HEK293 (cell line): ENCODE measurements around the gene ANO8.

ENCODE experiments used
- GLIS2 ChIP-seq: fragments of 450-650 bp; formaldehyde crosslinking; IDR thresholded peaks from 2 replicates; pipeline ENCODE4 v1.5.1; 2016; ENCODE audit warnings: missing biosample characterization, missing genetic modification characterization
- HOXC10 ChIP-seq: sonication (generic); formaldehyde crosslinking; IDR thresholded peaks from 2 replicates; pipeline ENCODE4 v1.8.1; 2023; ENCODE audit warnings: mild to moderate bottlenecking, missing genetic modification reagents
- KLF10 ChIP-seq: fragments of 450-650 bp; IDR thresholded peaks from 2 replicates; pipeline ENCODE4 v1.5.1; 2018; ENCODE audit warnings: missing biosample characterization, mild to moderate bottlenecking, missing genetic modification characterization
- SALL2 ChIP-seq: fragments of 450-650 bp; formaldehyde crosslinking; IDR thresholded peaks from 2 replicates; pipeline ENCODE4 v1.5.0; 2017; ENCODE audit warnings: missing biosample characterization, mild to moderate bottlenecking, missing genetic modification characterization, borderline replicate concordance
- SP2 ChIP-seq: fragments of 450-650 bp; formaldehyde crosslinking; IDR thresholded peaks from 2 replicates; pipeline ENCODE4 v1.5.1; 2016; ENCODE audit warnings: missing biosample characterization, missing genetic modification characterization
- SP3 ChIP-seq: fragments of 450-650 bp; formaldehyde crosslinking; IDR thresholded peaks from 2 replicates; pipeline ENCODE4 v1.5.1; 2016; ENCODE audit warnings: missing biosample characterization, missing genetic modification characterization
- TRIM28 ChIP-seq: IDR thresholded peaks from 2 replicates; pipeline ENCODE4 v1.6.1; 2011; ENCODE audit warnings: low read length, control low read depth, borderline replicate concordance
- ZBTB8A ChIP-seq: fragments of 450-650 bp; formaldehyde crosslinking; IDR thresholded peaks from 2 replicates; pipeline ENCODE4 v1.5.1; 2016; ENCODE audit warnings: missing biosample characterization, missing genetic modification characterization
- ZFP37 ChIP-seq: fragments of 450-650 bp; formaldehyde crosslinking; IDR thresholded peaks from 2 replicates; pipeline ENCODE4 v1.5.1; 2016; ENCODE audit warnings: missing biosample characterization, missing genetic modification characterization
- ZNF157 ChIP-seq: fragments of 450-650 bp; formaldehyde crosslinking; IDR thresholded peaks from 2 replicates; pipeline ENCODE4 v1.5.1; 2016; ENCODE audit warnings: missing biosample characterization, missing genetic modification characterization
- ZNF19 ChIP-seq: fragments of 450-650 bp; formaldehyde crosslinking; IDR thresholded peaks from 2 replicates; pipeline ENCODE4; 2016; ENCODE audit warnings: missing biosample characterization, missing genetic modification characterization, low read depth
- ZNF211 ChIP-seq: fragments of 450-650 bp; formaldehyde crosslinking; IDR thresholded peaks from 2 replicates; pipeline ENCODE4 v1.5.1; 2016; ENCODE audit warnings: low read depth, missing biosample characterization, missing genetic modification characterization
- ZNF311 ChIP-seq: fragments of 450-650 bp; formaldehyde crosslinking; IDR thresholded peaks from 2 replicates; pipeline ENCODE4 v1.5.1; 2017; ENCODE audit warnings: missing biosample characterization, missing genetic modification characterization, borderline replicate concordance
- ZNF366 ChIP-seq: fragments of 450-650 bp; formaldehyde crosslinking; conservative IDR thresholded peaks from 2 replicates; pipeline ENCODE4 v1.5.1; 2016; ENCODE audit warnings: missing biosample characterization, missing genetic modification characterization
- ZNF394 ChIP-seq: fragments of 450-650 bp; formaldehyde crosslinking; IDR thresholded peaks from 2 replicates; pipeline ENCODE4 v1.5.1; 2016; ENCODE audit warnings: missing biosample characterization, missing genetic modification characterization, mild to moderate bottlenecking, moderate library complexity, borderline replicate concordance
- ZNF473 ChIP-seq: fragments of 450-650 bp; formaldehyde crosslinking; IDR thresholded peaks from 2 replicates; pipeline ENCODE4 v1.5.1; 2017; ENCODE audit warnings: missing biosample characterization, missing genetic modification characterization
- ZNF529 ChIP-seq: fragments of 450-650 bp; formaldehyde crosslinking; IDR thresholded peaks from 2 replicates; pipeline ENCODE4 v1.5.1; 2017; ENCODE audit warnings: missing genetic modification characterization, missing biosample characterization; ENCODE audit not compliant: insufficient replicate concordance
- ZNF548 ChIP-seq: fragments of 450-650 bp; formaldehyde crosslinking; IDR thresholded peaks from 2 replicates; pipeline ENCODE4 v1.5.1; 2016; ENCODE audit warnings: missing biosample characterization, missing genetic modification characterization
- ZNF596 ChIP-seq: fragments of 450-650 bp; IDR thresholded peaks from 2 replicates; pipeline ENCODE4 v1.5.0; 2018; ENCODE audit warnings: missing biosample characterization, mild to moderate bottlenecking, missing genetic modification characterization, moderate library complexity
- ZNF600 ChIP-seq: fragments of 450-650 bp; formaldehyde crosslinking; IDR thresholded peaks from 2 replicates; pipeline ENCODE4 v1.5.1; 2016; ENCODE audit warnings: missing biosample characterization, missing genetic modification characterization
- ZNF747 ChIP-seq: fragments of 450-650 bp; formaldehyde crosslinking; IDR thresholded peaks from 2 replicates; pipeline ENCODE4 v1.5.1; 2016; ENCODE audit warnings: missing biosample characterization, missing genetic modification characterization
- TF ChIP-seq, protein P1 (sequence below): fragments of 450-650 bp; formaldehyde crosslinking; IDR thresholded peaks from 2 replicates; pipeline ENCODE4 v1.5.1; 2017; ENCODE audit warnings: missing biosample characterization, missing genetic modification characterization
- TF ChIP-seq, protein P2 (sequence below): fragments of 450-650 bp; formaldehyde crosslinking; IDR thresholded peaks from 2 replicates; pipeline ENCODE4 v1.5.1; 2017; ENCODE audit warnings: missing biosample characterization, missing genetic modification characterization
- TF ChIP-seq, protein P3 (sequence below): fragments of 450-650 bp; formaldehyde crosslinking; IDR thresholded peaks from 2 replicates; pipeline ENCODE4 v1.5.1; 2017; ENCODE audit warnings: missing biosample characterization, mild to moderate bottlenecking, missing genetic modification characterization, moderate library complexity
- TF ChIP-seq, protein P4 (sequence below): fragments of 450-650 bp; formaldehyde crosslinking; IDR thresholded peaks from 2 replicates; pipeline ENCODE4 v1.5.1; 2016; ENCODE audit warnings: missing biosample characterization, missing genetic modification characterization
- TF ChIP-seq, protein P5 (sequence below): fragments of 450-650 bp; formaldehyde crosslinking; IDR thresholded peaks from 2 replicates; pipeline ENCODE4 v1.5.1; 2016; ENCODE audit warnings: missing biosample characterization, missing genetic modification characterization
- TF ChIP-seq, protein P6 (sequence below): fragments of 450-650 bp; formaldehyde crosslinking; IDR thresholded peaks from 2 replicates; pipeline ENCODE4 v1.5.1; 2017; ENCODE audit warnings: missing biosample characterization, missing genetic modification characterization

The ANO8 gene

DNA sequence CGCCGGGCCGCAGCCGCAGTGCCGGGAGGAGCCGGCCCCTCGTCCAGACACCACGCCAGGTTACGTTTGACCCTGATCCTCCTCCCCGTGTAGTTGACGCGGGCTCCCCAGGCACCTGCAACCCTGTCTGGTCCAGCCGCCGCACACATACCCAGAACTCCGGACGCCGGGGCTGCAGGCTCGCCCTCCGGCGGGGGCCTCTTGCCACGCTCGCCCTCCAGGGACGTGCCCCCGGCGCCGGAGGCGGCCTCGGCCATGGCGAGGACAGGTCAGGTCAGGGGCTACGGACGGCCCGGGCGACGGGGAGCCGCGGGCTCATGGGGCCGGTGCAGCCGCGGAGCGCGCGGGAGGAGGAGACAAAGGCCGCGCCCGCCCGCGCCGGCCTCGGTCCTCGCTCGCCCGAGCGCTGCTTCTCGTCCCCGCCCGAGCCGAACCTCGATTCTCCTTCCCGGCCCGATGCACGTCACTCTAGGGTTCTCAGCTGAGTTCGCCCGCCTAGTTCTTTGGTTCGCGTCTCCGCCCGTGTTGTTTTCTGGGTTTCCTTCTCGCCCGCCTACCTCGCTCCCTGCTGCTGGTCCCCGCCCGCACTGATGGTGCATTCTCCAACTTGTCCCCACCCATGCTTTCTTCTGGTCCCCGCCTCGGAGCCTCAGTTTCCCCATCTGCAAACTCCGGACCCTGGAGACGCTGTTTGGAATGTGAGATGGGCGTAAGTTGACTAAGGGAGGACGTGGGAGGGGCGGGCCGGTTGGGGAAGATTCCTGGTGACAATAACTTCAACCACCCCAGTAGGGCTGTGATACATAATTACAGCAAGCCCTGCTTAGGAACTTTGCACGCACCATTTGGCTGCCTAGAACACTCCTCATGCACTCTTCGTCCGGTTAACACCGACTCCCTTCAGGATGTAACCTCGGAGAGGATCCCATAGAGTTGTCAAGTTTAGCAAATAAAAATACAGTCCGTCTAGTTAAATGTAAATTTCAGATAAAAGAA is at the start of gene ANO8 (continued):
- TF ChIP-seq, protein P1, sequence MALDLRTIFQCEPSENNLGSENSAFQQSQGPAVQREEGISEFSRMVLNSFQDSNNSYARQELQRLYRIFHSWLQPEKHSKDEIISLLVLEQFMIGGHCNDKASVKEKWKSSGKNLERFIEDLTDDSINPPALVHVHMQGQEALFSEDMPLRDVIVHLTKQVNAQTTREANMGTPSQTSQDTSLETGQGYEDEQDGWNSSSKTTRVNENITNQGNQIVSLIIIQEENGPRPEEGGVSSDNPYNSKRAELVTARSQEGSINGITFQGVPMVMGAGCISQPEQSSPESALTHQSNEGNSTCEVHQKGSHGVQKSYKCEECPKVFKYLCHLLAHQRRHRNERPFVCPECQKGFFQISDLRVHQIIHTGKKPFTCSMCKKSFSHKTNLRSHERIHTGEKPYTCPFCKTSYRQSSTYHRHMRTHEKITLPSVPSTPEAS (tag by site-specific recombination), result peak; percentile 69
- peak; percentile 95 for TF ChIP-seq HOXC10 (CRISPR knock-in tag)
- no peak for TF ChIP-seq SALL2
- no peak for TF ChIP-seq ZNF211 (tag by site-specific recombination)
- no peak for TF ChIP-seq ZNF747 (tag by site-specific recombination)
- TF ChIP-seq, protein P2, sequence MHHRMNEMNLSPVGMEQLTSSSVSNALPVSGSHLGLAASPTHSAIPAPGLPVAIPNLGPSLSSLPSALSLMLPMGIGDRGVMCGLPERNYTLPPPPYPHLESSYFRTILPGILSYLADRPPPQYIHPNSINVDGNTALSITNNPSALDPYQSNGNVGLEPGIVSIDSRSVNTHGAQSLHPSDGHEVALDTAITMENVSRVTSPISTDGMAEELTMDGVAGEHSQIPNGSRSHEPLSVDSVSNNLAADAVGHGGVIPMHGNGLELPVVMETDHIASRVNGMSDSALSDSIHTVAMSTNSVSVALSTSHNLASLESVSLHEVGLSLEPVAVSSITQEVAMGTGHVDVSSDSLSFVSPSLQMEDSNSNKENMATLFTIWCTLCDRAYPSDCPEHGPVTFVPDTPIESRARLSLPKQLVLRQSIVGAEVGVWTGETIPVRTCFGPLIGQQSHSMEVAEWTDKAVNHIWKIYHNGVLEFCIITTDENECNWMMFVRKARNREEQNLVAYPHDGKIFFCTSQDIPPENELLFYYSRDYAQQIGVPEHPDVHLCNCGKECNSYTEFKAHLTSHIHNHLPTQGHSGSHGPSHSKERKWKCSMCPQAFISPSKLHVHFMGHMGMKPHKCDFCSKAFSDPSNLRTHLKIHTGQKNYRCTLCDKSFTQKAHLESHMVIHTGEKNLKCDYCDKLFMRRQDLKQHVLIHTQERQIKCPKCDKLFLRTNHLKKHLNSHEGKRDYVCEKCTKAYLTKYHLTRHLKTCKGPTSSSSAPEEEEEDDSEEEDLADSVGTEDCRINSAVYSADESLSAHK, result peak; percentile 82
- TF ChIP-seq, protein P3, sequence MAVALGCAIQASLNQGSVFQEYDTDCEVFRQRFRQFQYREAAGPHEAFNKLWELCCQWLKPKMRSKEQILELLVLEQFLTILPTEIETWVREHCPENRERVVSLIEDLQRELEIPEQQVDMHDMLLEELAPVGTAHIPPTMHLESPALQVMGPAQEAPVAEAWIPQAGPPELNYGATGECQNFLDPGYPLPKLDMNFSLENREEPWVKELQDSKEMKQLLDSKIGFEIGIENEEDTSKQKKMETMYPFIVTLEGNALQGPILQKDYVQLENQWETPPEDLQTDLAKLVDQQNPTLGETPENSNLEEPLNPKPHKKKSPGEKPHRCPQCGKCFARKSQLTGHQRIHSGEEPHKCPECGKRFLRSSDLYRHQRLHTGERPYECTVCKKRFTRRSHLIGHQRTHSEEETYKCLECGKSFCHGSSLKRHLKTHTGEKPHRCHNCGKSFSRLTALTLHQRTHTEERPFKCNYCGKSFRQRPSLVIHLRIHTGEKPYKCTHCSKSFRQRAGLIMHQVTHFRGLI (tag by site-specific recombination), result peak; percentile 58
- TF ChIP-seq ZNF600 (tag by site-specific recombination), result peak; percentile 96
- TF ChIP-seq ZBTB8A, result peak; percentile 93
- peak; percentile 87 for TF ChIP-seq SP2 (tag by site-specific recombination)
- TF ChIP-seq ZNF394 (tag by site-specific recombination), result peak; percentile 88; the same call in 1 of the 2 replicates
- peak; percentile 94 for TF ChIP-seq ZNF596
- no peak for TF ChIP-seq ZNF311
- peak; percentile 92 for TF ChIP-seq SP3 (tag by site-specific recombination)
- TF ChIP-seq ZNF529 (tag by site-specific recombination), result peak; percentile 63
- TF ChIP-seq, protein P4, sequence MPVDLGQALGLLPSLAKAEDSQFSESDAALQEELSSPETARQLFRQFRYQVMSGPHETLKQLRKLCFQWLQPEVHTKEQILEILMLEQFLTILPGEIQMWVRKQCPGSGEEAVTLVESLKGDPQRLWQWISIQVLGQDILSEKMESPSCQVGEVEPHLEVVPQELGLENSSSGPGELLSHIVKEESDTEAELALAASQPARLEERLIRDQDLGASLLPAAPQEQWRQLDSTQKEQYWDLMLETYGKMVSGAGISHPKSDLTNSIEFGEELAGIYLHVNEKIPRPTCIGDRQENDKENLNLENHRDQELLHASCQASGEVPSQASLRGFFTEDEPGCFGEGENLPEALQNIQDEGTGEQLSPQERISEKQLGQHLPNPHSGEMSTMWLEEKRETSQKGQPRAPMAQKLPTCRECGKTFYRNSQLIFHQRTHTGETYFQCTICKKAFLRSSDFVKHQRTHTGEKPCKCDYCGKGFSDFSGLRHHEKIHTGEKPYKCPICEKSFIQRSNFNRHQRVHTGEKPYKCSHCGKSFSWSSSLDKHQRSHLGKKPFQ (tag by site-specific recombination), result peak; percentile 79
- TF ChIP-seq ZNF548 (tag by site-specific recombination), result no peak
- TF ChIP-seq, protein P5, sequence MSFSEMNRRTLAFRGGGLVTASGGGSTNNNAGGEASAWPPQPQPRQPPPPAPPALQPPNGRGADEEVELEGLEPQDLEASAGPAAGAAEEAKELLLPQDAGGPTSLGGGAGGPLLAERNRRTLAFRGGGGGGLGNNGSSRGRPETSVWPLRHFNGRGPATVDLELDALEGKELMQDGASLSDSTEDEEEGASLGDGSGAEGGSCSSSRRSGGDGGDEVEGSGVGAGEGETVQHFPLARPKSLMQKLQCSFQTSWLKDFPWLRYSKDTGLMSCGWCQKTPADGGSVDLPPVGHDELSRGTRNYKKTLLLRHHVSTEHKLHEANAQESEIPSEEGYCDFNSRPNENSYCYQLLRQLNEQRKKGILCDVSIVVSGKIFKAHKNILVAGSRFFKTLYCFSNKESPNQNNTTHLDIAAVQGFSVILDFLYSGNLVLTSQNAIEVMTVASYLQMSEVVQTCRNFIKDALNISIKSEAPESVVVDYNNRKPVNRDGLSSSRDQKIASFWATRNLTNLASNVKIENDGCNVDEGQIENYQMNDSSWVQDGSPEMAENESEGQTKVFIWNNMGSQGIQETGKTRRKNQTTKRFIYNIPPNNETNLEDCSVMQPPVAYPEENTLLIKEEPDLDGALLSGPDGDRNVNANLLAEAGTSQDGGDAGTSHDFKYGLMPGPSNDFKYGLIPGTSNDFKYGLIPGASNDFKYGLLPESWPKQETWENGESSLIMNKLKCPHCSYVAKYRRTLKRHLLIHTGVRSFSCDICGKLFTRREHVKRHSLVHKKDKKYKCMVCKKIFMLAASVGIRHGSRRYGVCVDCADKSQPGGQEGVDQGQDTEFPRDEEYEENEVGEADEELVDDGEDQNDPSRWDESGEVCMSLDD, result peak; percentile 100
- peak; percentile 77; the same call in 1 of the 2 replicates for TF ChIP-seq ZFP37
- no peak for TF ChIP-seq ZNF19 (tag by site-specific recombination)
- TF ChIP-seq ZNF157 (tag by site-specific recombination), result no peak
- TF ChIP-seq TRIM28, result peak; percentile 96; the same call in 1 of the 2 replicates
- peak; percentile 99 for TF ChIP-seq ZNF473 (tag by site-specific recombination)
- TF ChIP-seq GLIS2, result peak; percentile 40; the same call in 1 of the 2 replicates
- TF ChIP-seq KLF10, result peak; percentile 95
- TF ChIP-seq, protein P6, sequence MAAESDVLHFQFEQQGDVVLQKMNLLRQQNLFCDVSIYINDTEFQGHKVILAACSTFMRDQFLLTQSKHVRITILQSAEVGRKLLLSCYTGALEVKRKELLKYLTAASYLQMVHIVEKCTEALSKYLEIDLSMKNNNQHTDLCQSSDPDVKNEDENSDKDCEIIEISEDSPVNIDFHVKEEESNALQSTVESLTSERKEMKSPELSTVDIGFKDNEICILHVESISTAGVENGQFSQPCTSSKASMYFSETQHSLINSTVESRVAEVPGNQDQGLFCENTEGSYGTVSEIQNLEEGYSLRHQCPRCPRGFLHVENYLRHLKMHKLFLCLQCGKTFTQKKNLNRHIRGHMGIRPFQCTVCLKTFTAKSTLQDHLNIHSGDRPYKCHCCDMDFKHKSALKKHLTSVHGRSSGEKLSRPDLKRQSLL (tag by site-specific recombination), result peak; percentile 84
- TF ChIP-seq ZNF366 (tag by site-specific recombination), result peak; percentile 80
